ENCODE measurements around the gene WDFY3. TPM values are rescaled to one million over a fixed set of nuclear protein-coding genes. Genes with fewer than 3 reads are reported as not detected.

Gene WDFY3
- total RNA-seq, 5 donors from 2014 or later (not counting 1 experiment from before 2014, with no cell fraction given), result 0.47 to 1.3 (median 0.68) TPM

GRCh38 chr4:84790769-84791565 is 175.5 kb downstream of the WDFY3 start:
- Mint-ChIP-seq H3K27ac (no peak overlapping the region), H3K9me3 (no peaks in the 10 kb centered on the region), H3K27me3 (no peaks in the 10 kb centered on the region), H3K36me3 (no peaks in the 10 kb centered on the region), H3K4me3 (no peak overlapping the region), H3K4me1 (no peaks in the 10 kb centered on the region)
- DNase-seq, result no peak
- Histone ChIP-seq H3K9me3 (no peaks in the 10 kb centered on the region), H3K27me3 (replicated peaks in 1 of 2; ENCODE audit: control insufficient read depth in 2 of 2, extremely low read depth in 1 of 2, insufficient read depth in 2 of 2, low read length in 1 of 2) (no peaks in the 10 kb centered on the region), H3K27ac (ENCODE audit: low read length) (no peak overlapping the region), H3K4me3 (ENCODE audit: control insufficient read depth in 1 of 2, extremely low read depth in 1 of 2, low read length in 1 of 2) (no peak overlapping the region), H3K4me1 (ENCODE audit: control insufficient read depth in 1 of 2, extremely low read depth in 1 of 2, insufficient read depth in 2 of 2, low read length in 2 of 2) (no peaks in the 10 kb centered on the region), H3K36me3 (ENCODE audit: control insufficient read depth in 2 of 2, extremely low read depth in 1 of 2, insufficient read depth in 1 of 2, low read length in 1 of 2) (no peaks in the 10 kb centered on the region)
- ChIA-PET CTCF (no interaction called here), POLR2A (no interaction called here)
- WGBS (ENCODE audit: insufficient coverage), result 100% methylated on average over 2 of the region's 5 CpGs
- ATAC-seq (replicated peaks in 1 of 4), result no peak

GRCh38 chr4:84786478-84786877 is 180.0 kb downstream of the WDFY3 start:
- Histone ChIP-seq H3K36me3 (ENCODE audit: control insufficient read depth in 2 of 2, extremely low read depth in 1 of 2, insufficient read depth in 1 of 2, low read length in 1 of 2) (no peaks in the 10 kb centered on the region), H3K4me1 (ENCODE audit: control insufficient read depth in 1 of 2, extremely low read depth in 1 of 2, insufficient read depth in 2 of 2, low read length in 2 of 2) (no peaks in the 10 kb centered on the region), H3K27ac (ENCODE audit: low read length) (no peak overlapping the region), H3K4me3 (ENCODE audit: control insufficient read depth in 1 of 2, extremely low read depth in 1 of 2, low read length in 1 of 2) (no peak overlapping the region), H3K27me3 (replicated peaks in 1 of 2; ENCODE audit: control insufficient read depth in 2 of 2, extremely low read depth in 1 of 2, insufficient read depth in 2 of 2, low read length in 1 of 2) (no peaks in the 10 kb centered on the region), H3K9me3 (no peaks in the 10 kb centered on the region)
- H3K4me3 Mint-ChIP-seq, result no peak overlapping the region
- no peak for ATAC-seq (replicated peaks in 1 of 4)
- no CpG with 5 or more reads among the region's 1 CpG for WGBS (ENCODE audit: insufficient coverage)
- H3K9me3 Mint-ChIP-seq, result no peaks in the 10 kb centered on the region
- no peaks in the 10 kb centered on the region for H3K36me3 Mint-ChIP-seq
- ChIA-PET CTCF (no interaction called here), POLR2A (no interaction called here)
- H3K27me3 Mint-ChIP-seq, result no peaks in the 10 kb centered on the region
- no peak overlapping the region for H3K27ac Mint-ChIP-seq
- no peak for DNase-seq
- no peaks in the 10 kb centered on the region for H3K4me1 Mint-ChIP-seq

GRCh38 chr4:84782517-84782916 is 184.0 kb downstream of the WDFY3 start:
- no peaks in the 10 kb centered on the region for H3K36me3 Mint-ChIP-seq
- no peaks in the 10 kb centered on the region for H3K4me1 ChIP-seq (ENCODE audit: control insufficient read depth in 1 of 2, extremely low read depth in 1 of 2, insufficient read depth in 2 of 2, low read length in 2 of 2)
- no peak for DNase-seq
- H3K36me3 ChIP-seq (ENCODE audit: control insufficient read depth in 2 of 2, extremely low read depth in 1 of 2, insufficient read depth in 1 of 2, low read length in 1 of 2), result no peaks in the 10 kb centered on the region
- ChIA-PET CTCF (no interaction called here), POLR2A (no interaction called here)
- H3K27me3 Mint-ChIP-seq, result no peaks in the 10 kb centered on the region
- no peak for ATAC-seq (replicated peaks in 1 of 4)
- H3K9me3 Mint-ChIP-seq, result no peaks in the 10 kb centered on the region
- no peak overlapping the region for H3K4me3 Mint-ChIP-seq
- no peak overlapping the region for H3K27ac ChIP-seq (ENCODE audit: low read length)
- WGBS (ENCODE audit: insufficient coverage), result no CpG with 5 or more reads among the region's 4 CpGs
- H3K27ac Mint-ChIP-seq, result no peak overlapping the region
- no peaks in the 10 kb centered on the region for H3K27me3 ChIP-seq (replicated peaks in 1 of 2; ENCODE audit: control insufficient read depth in 2 of 2, extremely low read depth in 1 of 2, insufficient read depth in 2 of 2, low read length in 1 of 2)
- no peaks in the 10 kb centered on the region for H3K4me1 Mint-ChIP-seq
- H3K9me3 ChIP-seq, result no peaks in the 10 kb centered on the region
- H3K4me3 ChIP-seq (ENCODE audit: control insufficient read depth in 1 of 2, extremely low read depth in 1 of 2, low read length in 1 of 2), result no peak overlapping the region

- Mint-ChIP-seq H3K4me1 (no peaks in the 10 kb centered on the region), H3K27ac (no peak overlapping the region), H3K9me3 (no peaks in the 10 kb centered on the region), H3K36me3 (no peaks in the 10 kb centered on the region), H3K4me3 (no peak overlapping the region), H3K27me3 (no peaks in the 10 kb centered on the region)
- DNase-seq (no peak), ATAC-seq (replicated peaks in 1 of 4) (no peak)
- WGBS (ENCODE audit: insufficient coverage), result no CpG with 5 or more reads among the region's 3 CpGs
- Histone ChIP-seq H3K9me3 (no peaks in the 10 kb centered on the region), H3K36me3 (ENCODE audit: control insufficient read depth in 2 of 2, extremely low read depth in 1 of 2, insufficient read depth in 1 of 2, low read length in 1 of 2) (no peaks in the 10 kb centered on the region), H3K4me3 (ENCODE audit: control insufficient read depth in 1 of 2, extremely low read depth in 1 of 2, low read length in 1 of 2) (no peak overlapping the region), H3K27ac (ENCODE audit: low read length) (no peak overlapping the region), H3K4me1 (ENCODE audit: control insufficient read depth in 1 of 2, extremely low read depth in 1 of 2, insufficient read depth in 2 of 2, low read length in 2 of 2) (no peaks in the 10 kb centered on the region), H3K27me3 (replicated peaks in 1 of 2; ENCODE audit: control insufficient read depth in 2 of 2, extremely low read depth in 1 of 2, insufficient read depth in 2 of 2, low read length in 1 of 2) (no peaks in the 10 kb centered on the region)
- ChIA-PET CTCF (interaction anchor here in 1 of 2 donors (0.6 kb wide), 1 partner anchor 1012 kb away, joined by 4 read pairs; no protein-coding TSS in a partner anchor), POLR2A (interaction anchor here (0.6 kb wide), 2 partner anchors 74 to 801 kb away, joined by 3 to 5 read pairs; no protein-coding TSS in a partner anchor)
Observed at GRCh38 chr4:84780719-84781118, 185.8 kb downstream of the WDFY3 start.

- H3K4me1 ChIP-seq (ENCODE audit: control insufficient read depth in 1 of 2, extremely low read depth in 1 of 2, insufficient read depth in 2 of 2, low read length in 2 of 2), result no peaks in the 10 kb centered on the region
- no peaks in the 10 kb centered on the region for H3K36me3 ChIP-seq (ENCODE audit: control insufficient read depth in 2 of 2, extremely low read depth in 1 of 2, insufficient read depth in 1 of 2, low read length in 1 of 2)
- POLR2A ChIA-PET, result no interaction called here
- Mint-ChIP-seq H3K27ac (no peak overlapping the region), H3K4me1 (no peaks in the 10 kb centered on the region), H3K36me3 (no peaks in the 10 kb centered on the region), H3K4me3 (no peak overlapping the region), H3K9me3 (no peaks in the 10 kb centered on the region), H3K27me3 (peaks cover 0 to 3% of the 10 kb centered on the region in 2 donors)
- CTCF ChIA-PET, result no interaction called here
- H3K4me3 ChIP-seq (ENCODE audit: control insufficient read depth in 1 of 2, extremely low read depth in 1 of 2, low read length in 1 of 2), result no peak overlapping the region
- H3K9me3 ChIP-seq, result no peaks in the 10 kb centered on the region
- DNase-seq (no peak), ATAC-seq (replicated peaks in 1 of 4) (no peak)
- no peaks in the 10 kb centered on the region for H3K27me3 ChIP-seq (replicated peaks in 1 of 2; ENCODE audit: control insufficient read depth in 2 of 2, extremely low read depth in 1 of 2, insufficient read depth in 2 of 2, low read length in 1 of 2)
- no peak overlapping the region for H3K27ac ChIP-seq (ENCODE audit: low read length)
Observed at GRCh38 chr4:84778041-84778440, 188.4 kb downstream of the WDFY3 start.

- H3K4me1 Mint-ChIP-seq, result peaks cover 0 to 2% (median 0%) of the 10 kb centered on the region in 3 donors
- ChIA-PET POLR2A (interaction anchor here in 1 of 2 donors (0.6 kb wide), 1 partner anchor 19 kb away, joined by 5 read pairs; no protein-coding TSS in a partner anchor), CTCF (no interaction called here)
- no CpG with 5 or more reads among the region's 3 CpGs for WGBS (ENCODE audit: insufficient coverage)
- no peaks in the 10 kb centered on the region for H3K27me3 Mint-ChIP-seq
- H3K4me3 Mint-ChIP-seq, result no peak overlapping the region
- H3K27ac Mint-ChIP-seq, result no peak overlapping the region
- no peak overlapping the region for H3K27ac ChIP-seq (ENCODE audit: low read length)
- no peaks in the 10 kb centered on the region for H3K9me3 ChIP-seq
- no peaks in the 10 kb centered on the region for H3K36me3 Mint-ChIP-seq
- ATAC-seq (replicated peaks in 1 of 4) (no peak), DNase-seq (no peak)
- H3K36me3 ChIP-seq (ENCODE audit: control insufficient read depth in 2 of 2, extremely low read depth in 1 of 2, insufficient read depth in 1 of 2, low read length in 1 of 2), result no peaks in the 10 kb centered on the region
- no peaks in the 10 kb centered on the region for H3K27me3 ChIP-seq (replicated peaks in 1 of 2; ENCODE audit: control insufficient read depth in 2 of 2, extremely low read depth in 1 of 2, insufficient read depth in 2 of 2, low read length in 1 of 2)
- H3K9me3 Mint-ChIP-seq, result no peaks in the 10 kb centered on the region
- no peak overlapping the region for H3K4me3 ChIP-seq (ENCODE audit: control insufficient read depth in 1 of 2, extremely low read depth in 1 of 2, low read length in 1 of 2)
- H3K4me1 ChIP-seq (ENCODE audit: control insufficient read depth in 1 of 2, extremely low read depth in 1 of 2, insufficient read depth in 2 of 2, low read length in 2 of 2), result no peaks in the 10 kb centered on the region
Observed at GRCh38 chr4:84767168-84767567, 199.3 kb downstream of the WDFY3 start.

Data from T-cell (primary cell).